ENCODE results near the gene ZNF32. TPM values are rescaled to one million over a fixed set of nuclear protein-coding genes. Genes with fewer than 3 reads are reported as not detected.

The ZNF32 gene
- total RNA-seq, 2 experiments from 2014 or later = not detected

GRCh38 chr10:43628956-43629355 lies 19.7 kb downstream of the ZNF32 start:
- intact Hi-C loops (cut with micrococcal nuclease; ENCODE audit: unreplicated experiment) = no loop called here

GRCh38 chr10:43627942-43628341 lies 20.7 kb downstream of the ZNF32 start:
- DNase-seq (ENCODE audit: low spot score) = no peak
- TF ChIP-seq CTCF (conservative IDR thresholded peaks at IDR 0.05; ENCODE audit: low read length) = no peak
- TF ChIP-seq EZH2phosphoT487 (IDR thresholded peaks at IDR 0.05; ENCODE audit: borderline replicate concordance, low read depth, low read length) = no peak
- BruUV-seq (replicated peaks) = no TSS peak
- Histone ChIP-seq H3K9me2 (ENCODE audit: insufficient read depth, low read length) (no peaks in the 10 kb centered on the region), H3K27ac (ENCODE audit: low read depth, low read length, poor library complexity, severe bottlenecking) (no peak overlapping the region), H4K20me1 (ENCODE audit: insufficient read depth, low read length) (no peaks in the 10 kb centered on the region), H2AFZ (ENCODE audit: low read length) (no peak overlapping the region), H3K4me1 (ENCODE audit: insufficient read depth, low read length, poor library complexity, severe bottlenecking) (no peaks in the 10 kb centered on the region), H3K4me2 (ENCODE audit: low read length) (no peak overlapping the region), H3K36me3 (ENCODE audit: insufficient read depth, low read length) (no peaks in the 10 kb centered on the region), H3K4me3 (ENCODE audit: low read depth, low read length, poor library complexity, severe bottlenecking) (no peak overlapping the region), H3K79me2 (ENCODE audit: insufficient read depth, low read depth, low read length) (no peaks in the 10 kb centered on the region), H3K9me3 (ENCODE audit: low read length) (no peaks in the 10 kb centered on the region)
- intact Hi-C loops (cut with micrococcal nuclease; ENCODE audit: unreplicated experiment) = no loop called here
- ChIA-PET POLR2A (no interaction called here), CTCF (ENCODE audit: unreplicated experiment) (no interaction called here)

More at GRCh38 chr10:43628956-43629355, 19.7 kb downstream of the ZNF32 start:
- BruUV-seq (replicated peaks) = no TSS peak
- ChIA-PET POLR2A (no interaction called here), CTCF (ENCODE audit: unreplicated experiment) (no interaction called here)
- Histone ChIP-seq H3K9me3 (ENCODE audit: low read length) (no peaks in the 10 kb centered on the region), H2AFZ (ENCODE audit: low read length) (no peak overlapping the region), H3K4me3 (ENCODE audit: low read depth, low read length, poor library complexity, severe bottlenecking) (no peak overlapping the region), H3K9me2 (ENCODE audit: insufficient read depth, low read length) (no peaks in the 10 kb centered on the region), H3K4me2 (ENCODE audit: low read length) (no peak overlapping the region), H3K4me1 (ENCODE audit: insufficient read depth, low read length, poor library complexity, severe bottlenecking) (no peaks in the 10 kb centered on the region), H3K36me3 (ENCODE audit: insufficient read depth, low read length) (no peaks in the 10 kb centered on the region), H3K27ac (ENCODE audit: low read depth, low read length, poor library complexity, severe bottlenecking) (no peak overlapping the region), H3K79me2 (ENCODE audit: insufficient read depth, low read depth, low read length) (no peaks in the 10 kb centered on the region), H4K20me1 (ENCODE audit: insufficient read depth, low read length) (no peaks in the 10 kb centered on the region)
- DNase-seq (ENCODE audit: low spot score) = no peak
- no peak for TF ChIP-seq EZH2phosphoT487 (IDR thresholded peaks at IDR 0.05; ENCODE audit: borderline replicate concordance, low read depth, low read length)
- no peak for TF ChIP-seq CTCF (conservative IDR thresholded peaks at IDR 0.05; ENCODE audit: low read length)

- TF ChIP-seq EZH2phosphoT487 (IDR thresholded peaks at IDR 0.05; ENCODE audit: borderline replicate concordance, low read depth, low read length) = no peak
- TF ChIP-seq CTCF (conservative IDR thresholded peaks at IDR 0.05; ENCODE audit: low read length) = no peak
- H3K4me2 ChIP-seq (ENCODE audit: low read length) = peak overlapping the region; percentile 28
- intact Hi-C loops (cut with micrococcal nuclease; ENCODE audit: unreplicated experiment) = no loop called here
- no peaks in the 10 kb centered on the region for H4K20me1 ChIP-seq (ENCODE audit: insufficient read depth, low read length)
- CTCF ChIA-PET (ENCODE audit: unreplicated experiment) = no interaction called here
- peak overlapping the region; percentile 27; the same call in 1 of the 2 replicates for H2AFZ ChIP-seq (ENCODE audit: low read length)
- POLR2A ChIA-PET = interaction anchor here (0.9 kb wide), 1 partner anchor 14 kb away, joined by 3 read pairs; no protein-coding TSS in a partner anchor
- no peaks in the 10 kb centered on the region for H3K36me3 ChIP-seq (ENCODE audit: insufficient read depth, low read length)
- peak overlapping the region; percentile 22 for H3K4me3 ChIP-seq (ENCODE audit: low read depth, low read length, poor library complexity, severe bottlenecking)
- no peaks in the 10 kb centered on the region for H3K9me2 ChIP-seq (ENCODE audit: insufficient read depth, low read length)
- peaks cover 10% of the 10 kb centered on the region; the same call in 1 of the 2 replicates for H3K9me3 ChIP-seq (ENCODE audit: low read length)
- no TSS peak for BruUV-seq (replicated peaks)
- no peaks in the 10 kb centered on the region for H3K4me1 ChIP-seq (ENCODE audit: insufficient read depth, low read length, poor library complexity, severe bottlenecking)
- no peak overlapping the region for H3K27ac ChIP-seq (ENCODE audit: low read depth, low read length, poor library complexity, severe bottlenecking)
- H3K79me2 ChIP-seq (ENCODE audit: insufficient read depth, low read depth, low read length) = no peaks in the 10 kb centered on the region
- peak; percentile 15 for DNase-seq (ENCODE audit: low spot score)
Measured at GRCh38 chr10:43623351-43623750, 25.3 kb downstream of the ZNF32 start.

Data from OCI-LY7 (cell line).